WI38 (cell line): ENCODE data around the gene IRX5.

Source experiments
- H3K4me3 ChIP-seq: 2 replicates; pipeline ENCODE4 v1.5.1; 2011; ENCODE audit warnings: low read depth, mild to moderate bottlenecking, control low read depth, low read length
- TF ChIP-seq, protein P1 (sequence below): IDR thresholded peaks from 2 replicates; pipeline ENCODE4 v1.5.1; 2012; ENCODE audit warnings: low read depth, mild to moderate bottlenecking, control low read depth, low read length

IRX5 gene

GRCh38 chr16:54930869-54931119, 129 bp downstream of the IRX5 start:
- TF ChIP-seq, protein P1, sequence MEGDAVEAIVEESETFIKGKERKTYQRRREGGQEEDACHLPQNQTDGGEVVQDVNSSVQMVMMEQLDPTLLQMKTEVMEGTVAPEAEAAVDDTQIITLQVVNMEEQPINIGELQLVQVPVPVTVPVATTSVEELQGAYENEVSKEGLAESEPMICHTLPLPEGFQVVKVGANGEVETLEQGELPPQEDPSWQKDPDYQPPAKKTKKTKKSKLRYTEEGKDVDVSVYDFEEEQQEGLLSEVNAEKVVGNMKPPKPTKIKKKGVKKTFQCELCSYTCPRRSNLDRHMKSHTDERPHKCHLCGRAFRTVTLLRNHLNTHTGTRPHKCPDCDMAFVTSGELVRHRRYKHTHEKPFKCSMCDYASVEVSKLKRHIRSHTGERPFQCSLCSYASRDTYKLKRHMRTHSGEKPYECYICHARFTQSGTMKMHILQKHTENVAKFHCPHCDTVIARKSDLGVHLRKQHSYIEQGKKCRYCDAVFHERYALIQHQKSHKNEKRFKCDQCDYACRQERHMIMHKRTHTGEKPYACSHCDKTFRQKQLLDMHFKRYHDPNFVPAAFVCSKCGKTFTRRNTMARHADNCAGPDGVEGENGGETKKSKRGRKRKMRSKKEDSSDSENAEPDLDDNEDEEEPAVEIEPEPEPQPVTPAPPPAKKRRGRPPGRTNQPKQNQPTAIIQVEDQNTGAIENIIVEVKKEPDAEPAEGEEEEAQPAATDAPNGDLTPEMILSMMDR = no peak
- peak overlapping the region; percentile 46 for H3K4me3 ChIP-seq

- no peak overlapping the region for H3K4me3 ChIP-seq
- TF ChIP-seq, protein P1 = no peak
These were observed 702 bp downstream of the IRX5 start for GRCh38 chr16:54931120-54932014.

DNA sequence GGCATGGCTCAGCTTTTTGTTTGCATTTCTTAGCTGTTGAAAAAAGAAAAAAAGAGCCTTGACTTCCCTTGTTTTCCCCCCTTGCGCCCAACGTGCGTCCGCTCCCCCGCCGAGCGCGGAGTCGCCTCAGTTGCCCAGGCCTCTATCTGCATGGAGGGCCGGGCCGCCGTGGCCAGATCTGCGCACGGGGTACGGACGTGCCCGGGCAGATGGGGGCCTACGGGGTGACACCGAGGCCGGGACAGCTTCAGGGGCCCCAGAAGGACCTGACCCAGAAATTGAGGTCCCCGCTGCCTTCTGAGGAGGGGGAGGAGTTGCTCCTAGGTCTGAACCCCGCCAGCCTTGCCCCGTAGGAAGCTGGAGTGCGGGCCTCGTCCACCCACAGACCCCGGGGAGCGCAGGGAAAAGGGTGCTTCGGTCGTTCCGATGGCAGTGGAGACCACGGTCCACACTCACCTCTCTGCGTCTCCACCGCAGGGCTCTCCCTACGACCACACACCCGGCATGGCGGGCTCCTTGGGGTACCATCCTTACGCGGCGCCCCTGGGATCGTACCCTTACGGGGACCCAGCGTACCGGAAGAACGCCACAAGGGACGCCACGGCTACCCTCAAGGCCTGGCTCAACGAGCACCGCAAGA, 1.5 kb downstream of the IRX5 start:
- TF ChIP-seq, protein P1 = no peak
- no peak overlapping the region for H3K4me3 ChIP-seq

- no peak overlapping the region for H3K4me3 ChIP-seq
- TF ChIP-seq, protein P1 = no peak
These were observed 2.1 kb downstream of the IRX5 start for GRCh38 chr16:54932737-54933254.

DNA sequence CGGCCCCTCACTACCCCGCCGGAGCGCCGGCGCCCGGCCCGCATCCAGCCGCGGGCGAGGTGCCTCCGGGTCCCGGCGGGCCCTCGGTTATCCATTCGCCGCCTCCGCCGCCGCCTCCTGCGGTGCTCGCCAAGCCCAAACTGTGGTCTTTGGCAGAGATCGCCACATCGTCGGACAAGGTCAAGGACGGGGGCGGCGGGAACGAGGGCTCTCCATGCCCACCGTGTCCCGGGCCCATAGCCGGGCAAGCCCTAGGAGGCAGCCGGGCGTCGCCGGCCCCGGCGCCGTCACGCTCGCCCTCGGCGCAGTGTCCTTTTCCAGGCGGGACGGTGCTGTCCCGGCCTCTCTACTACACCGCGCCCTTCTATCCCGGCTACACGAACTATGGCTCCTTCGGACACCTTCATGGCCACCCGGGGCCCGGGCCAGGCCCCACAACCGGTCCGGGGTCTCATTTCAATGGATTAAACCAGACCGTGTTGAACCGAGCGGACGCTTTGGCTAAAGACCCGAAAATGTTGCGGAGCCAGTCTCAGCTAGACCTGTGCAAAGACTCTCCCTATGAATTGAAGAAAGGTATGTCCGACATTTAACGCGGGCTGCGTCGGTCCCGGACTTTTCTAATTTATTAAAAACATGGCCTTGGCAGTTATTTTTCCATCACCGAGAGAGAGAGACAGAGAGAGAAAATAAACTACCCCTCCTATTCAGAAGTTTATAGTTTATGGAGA, 2.8 kb downstream of the IRX5 start:
- TF ChIP-seq, protein P1 = no peak
- no peak overlapping the region for H3K4me3 ChIP-seq

GRCh38 chr16:54934481-54935265, 4.0 kb downstream of the IRX5 start:
- TF ChIP-seq, protein P1 = no peak

More at GRCh38 chr16:54934481-54935265, 4.0 kb downstream of the IRX5 start:
- no peak overlapping the region for H3K4me3 ChIP-seq
